Measurements from ENCODE around the gene ANKRD60.

- TF ChIP-seq CTCF (IDR thresholded peaks at IDR 0.05) (peak; percentile 94 to 98 (median 96)), POLR2A (IDR thresholded peaks at IDR 0.05) (no peak)
These were observed 8.3 kb upstream of the ANKRD60 start for GRCh38 chr20:58236612-58237317.
